Subcutaneous adipose tissue (tissue), 4 donors: ENCODE data around the gene CMC1. TPM values are rescaled to one million over a fixed set of nuclear protein-coding genes. Genes with fewer than 3 reads are reported as not detected.

Source experiments
- total RNA-seq, 4 donors: library from RNA; depleted of rRNA; stranded (reverse); fragments of >200 nt; gene quantifications; one replicate each; pipeline ENCODE4 v1.1.0, GENCODE V29; 2016
- TF ChIP-seq, protein P1 (sequence below): fragments of 450-650 bp; IDR thresholded peaks from one replicate; pipeline ENCODE4 v1.5.1; 2016; ENCODE audit warnings: low read depth, mild to moderate bottlenecking, control low read depth, antibody characterized with exemption, moderate library complexity

Gene CMC1, protein sequence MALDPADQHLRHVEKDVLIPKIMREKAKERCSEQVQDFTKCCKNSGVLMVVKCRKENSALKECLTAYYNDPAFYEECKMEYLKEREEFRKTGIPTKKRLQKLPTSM
- 10 to 100 TPM; 10.9 to 17.6 (median 13.8) TPM for total RNA-seq

DNA sequence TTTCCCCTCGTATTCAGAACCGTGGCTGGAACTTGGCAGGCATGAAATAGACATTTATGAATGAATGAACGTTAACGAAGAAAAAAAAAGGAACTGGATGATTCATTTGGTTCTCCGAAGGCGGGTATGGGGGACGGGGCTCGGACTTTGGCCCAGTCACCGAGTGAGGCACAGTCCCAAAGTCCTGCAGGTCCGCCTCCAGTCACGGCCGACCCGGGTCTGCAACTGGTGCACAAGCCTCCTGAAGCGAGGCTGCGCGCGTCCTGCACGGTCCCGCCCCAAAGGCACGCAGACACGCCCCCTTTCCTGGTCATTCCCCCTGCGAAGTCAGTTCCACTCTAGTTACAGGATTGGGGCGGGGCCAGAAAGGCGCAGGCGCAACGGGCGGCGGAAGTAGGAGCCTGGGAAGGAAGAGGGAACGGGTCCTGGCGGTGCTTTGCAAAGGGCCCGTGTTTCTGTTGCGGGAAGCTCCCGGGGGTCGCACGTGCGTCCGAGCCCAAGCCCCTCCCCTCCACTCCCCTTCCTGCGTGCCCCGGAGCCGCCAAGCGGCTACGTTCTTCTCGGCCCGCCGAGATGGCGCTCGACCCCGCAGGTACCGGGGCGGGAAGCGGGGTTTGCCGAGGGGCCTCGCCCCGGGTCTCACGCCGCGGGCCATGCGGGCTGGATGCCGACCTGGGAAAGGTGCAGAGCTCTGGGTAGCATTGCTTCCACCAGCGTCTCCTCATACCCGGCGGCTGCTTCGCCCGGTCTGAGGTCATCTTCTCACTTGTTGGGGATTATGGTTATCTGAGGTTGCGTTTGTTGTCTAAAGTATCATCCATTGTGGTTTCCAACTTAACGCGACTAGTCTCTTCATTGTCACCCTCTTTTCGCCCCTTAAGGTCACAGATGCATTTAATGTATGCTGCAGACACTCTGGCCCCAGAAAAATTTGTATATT lies at the start of gene CMC1:
Gene CMC1, plus strand, starts transcription at position 399 of the 940 bp plus-strand sequence. Its CDS starts 175 bp downstream, at position 574.
- TF ChIP-seq, protein P1, sequence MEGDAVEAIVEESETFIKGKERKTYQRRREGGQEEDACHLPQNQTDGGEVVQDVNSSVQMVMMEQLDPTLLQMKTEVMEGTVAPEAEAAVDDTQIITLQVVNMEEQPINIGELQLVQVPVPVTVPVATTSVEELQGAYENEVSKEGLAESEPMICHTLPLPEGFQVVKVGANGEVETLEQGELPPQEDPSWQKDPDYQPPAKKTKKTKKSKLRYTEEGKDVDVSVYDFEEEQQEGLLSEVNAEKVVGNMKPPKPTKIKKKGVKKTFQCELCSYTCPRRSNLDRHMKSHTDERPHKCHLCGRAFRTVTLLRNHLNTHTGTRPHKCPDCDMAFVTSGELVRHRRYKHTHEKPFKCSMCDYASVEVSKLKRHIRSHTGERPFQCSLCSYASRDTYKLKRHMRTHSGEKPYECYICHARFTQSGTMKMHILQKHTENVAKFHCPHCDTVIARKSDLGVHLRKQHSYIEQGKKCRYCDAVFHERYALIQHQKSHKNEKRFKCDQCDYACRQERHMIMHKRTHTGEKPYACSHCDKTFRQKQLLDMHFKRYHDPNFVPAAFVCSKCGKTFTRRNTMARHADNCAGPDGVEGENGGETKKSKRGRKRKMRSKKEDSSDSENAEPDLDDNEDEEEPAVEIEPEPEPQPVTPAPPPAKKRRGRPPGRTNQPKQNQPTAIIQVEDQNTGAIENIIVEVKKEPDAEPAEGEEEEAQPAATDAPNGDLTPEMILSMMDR: no peak

DNA sequence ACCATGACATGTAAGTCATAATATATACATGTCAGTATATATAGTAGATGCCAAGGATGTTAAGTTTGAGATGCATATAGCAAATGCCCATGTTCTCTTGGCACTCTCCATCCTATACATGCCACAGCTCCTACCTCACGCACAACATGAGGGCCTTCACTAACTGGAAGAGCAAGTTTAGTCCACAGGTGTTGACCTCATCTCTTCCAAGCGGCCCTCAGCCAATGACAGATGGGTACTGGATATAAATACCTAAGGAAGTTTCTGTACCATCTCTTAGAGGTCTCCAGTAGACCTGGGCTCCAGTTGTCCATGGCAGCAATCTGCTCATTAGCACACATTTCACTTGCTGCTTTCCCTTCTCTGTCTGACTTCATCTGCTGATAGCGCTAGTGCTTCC lies 43.3 kb upstream of the CMC1 start:
- TF ChIP-seq, protein P1: no peak

DNA sequence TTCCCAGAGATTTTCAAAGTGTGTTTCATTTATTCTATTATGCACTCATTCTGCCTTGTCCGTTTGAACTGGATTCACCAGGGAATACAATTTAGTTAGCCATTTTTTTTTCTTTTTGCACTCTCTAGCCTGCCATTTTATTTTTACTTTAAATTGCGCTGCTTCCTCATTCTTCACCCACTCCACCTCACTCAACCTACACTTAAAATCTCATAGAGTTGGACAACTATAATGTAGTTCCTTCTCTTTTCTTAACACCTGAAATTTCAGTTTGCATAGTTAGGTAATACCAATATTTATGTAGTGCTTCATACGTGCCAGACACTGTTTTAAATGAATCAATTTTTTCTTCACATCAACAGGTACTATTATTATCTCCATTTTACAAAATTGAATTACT lies 42.4 kb upstream of the CMC1 start:
- TF ChIP-seq, protein P1: no peak

DNA sequence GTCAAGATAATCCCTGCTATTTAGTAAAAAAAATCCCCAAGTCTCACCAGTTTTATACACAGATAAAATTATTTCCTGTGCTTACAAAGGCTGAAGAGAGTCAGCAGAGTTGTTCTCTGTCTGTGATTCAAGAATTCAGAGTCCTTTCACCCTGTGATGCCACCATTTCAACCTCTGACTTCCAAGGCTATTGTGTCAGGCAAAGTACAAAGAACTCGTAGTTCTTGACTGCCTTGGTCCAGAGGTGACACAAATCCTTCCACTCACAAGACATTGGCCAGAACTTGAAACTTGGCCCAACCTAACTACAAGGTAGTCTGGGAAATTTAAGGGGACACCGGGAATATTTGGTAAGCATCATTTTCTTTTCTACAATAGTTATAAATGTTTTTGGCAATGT lies 34.9 kb upstream of the CMC1 start:
- TF ChIP-seq, protein P1: no peak

DNA sequence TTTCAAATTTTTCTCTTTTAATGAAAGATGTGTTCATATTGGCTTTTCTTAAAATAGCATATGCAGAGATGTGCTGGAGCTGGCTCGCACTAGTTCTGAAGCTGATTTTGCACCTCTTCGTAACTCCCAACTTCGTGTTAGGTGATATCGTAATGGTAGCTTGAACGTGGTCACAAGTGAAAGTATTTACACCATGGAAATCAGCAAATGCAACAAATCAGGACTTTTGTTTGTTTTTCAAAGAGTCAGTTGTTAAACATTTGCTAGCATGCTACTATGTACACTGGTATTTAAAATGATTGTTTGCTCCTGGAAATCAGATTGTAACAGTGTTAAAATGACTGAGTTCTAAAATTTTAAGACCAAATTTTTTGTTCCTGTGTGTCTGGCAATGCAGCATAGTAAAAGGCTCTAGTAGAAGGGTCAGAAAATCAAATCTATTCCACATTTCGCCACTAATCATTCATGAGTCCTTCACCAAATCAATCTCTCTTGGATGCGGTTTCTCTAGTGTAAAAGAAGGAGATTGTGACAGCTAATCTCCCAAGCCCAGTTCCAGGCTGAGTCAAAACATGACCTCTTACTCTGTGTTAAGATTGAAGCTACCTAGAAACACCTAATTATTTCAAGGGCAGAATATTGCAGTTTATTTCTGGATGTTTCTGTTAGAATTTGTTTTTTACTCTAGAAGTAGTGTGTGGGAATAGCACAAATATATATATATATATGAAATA lies 34.3 kb upstream of the CMC1 start:
- TF ChIP-seq, protein P1: no peak

DNA sequence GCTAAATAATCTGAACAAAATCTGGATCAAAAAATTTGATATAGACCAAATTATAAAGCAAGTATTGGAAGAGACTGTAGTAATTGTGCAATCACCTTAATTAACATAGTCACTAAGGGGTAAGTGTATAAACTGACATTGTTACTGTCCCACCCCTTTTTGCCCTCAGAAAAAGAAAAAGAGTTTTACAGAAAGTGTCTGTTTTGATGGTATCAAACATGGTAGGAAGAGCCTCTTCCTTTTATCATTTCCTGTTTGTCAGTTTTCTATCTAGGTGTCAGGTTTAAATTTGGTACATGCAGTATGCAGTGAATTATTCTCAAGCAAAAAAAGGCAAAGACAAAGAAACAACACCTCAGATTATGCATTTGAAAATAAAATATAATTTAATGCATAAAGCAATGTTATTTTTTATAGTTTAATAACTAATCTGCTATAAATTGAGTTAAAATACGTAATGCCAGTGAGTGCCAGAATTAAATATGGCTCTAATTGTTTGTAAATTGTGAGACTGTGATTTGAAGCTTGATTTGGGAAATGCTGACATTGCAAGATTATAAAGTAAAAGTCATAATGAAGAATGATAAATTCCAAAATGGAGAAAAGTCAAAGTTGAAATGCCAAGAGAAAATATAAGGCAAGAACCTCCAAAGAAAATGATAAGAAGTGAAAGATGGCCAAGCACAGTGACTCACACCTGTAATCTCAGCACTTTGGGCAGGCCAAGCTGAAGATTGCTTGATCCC lies 30.3 kb upstream of the CMC1 start:
- TF ChIP-seq, protein P1: no peak
